ENCODE data around the gene SMIM36. TPM values are rescaled to one million over a fixed set of nuclear protein-coding genes. Genes with fewer than 3 reads are reported as not detected.
"Not testable (repeated sequence)": the region's sequence is repeated elsewhere in the genome, so short reads cannot be mapped to it uniquely, and the experiment has no call there.

SMIM36 gene
- not detected in 2 replicates for total RNA-seq (2014; rRNA removed; shearing (Covaris generic))

GRCh38 chr17:55510986-55511721 is at the start of gene SMIM36:
Gene SMIM36, minus strand, starts transcription at chr17:55511452.
- no peak for DNase-seq (ENCODE audit: low read depth)

GRCh38 chr17:55555772-55556171 is 44.5 kb upstream of the SMIM36 start:
- no peak for DNase-seq (ENCODE audit: low read depth)

- peak; percentile 6 for DNase-seq (ENCODE audit: low read depth)
Observed at GRCh38 chr17:55549140-55549539, 37.9 kb upstream of the SMIM36 start.

- DNase-seq (ENCODE audit: low read depth), result no peak
Observed at GRCh38 chr17:55546991-55547664, 35.9 kb upstream of the SMIM36 start.

- DNase-seq (ENCODE audit: low read depth), result no peak
Observed at GRCh38 chr17:55546481-55546880, 35.2 kb upstream of the SMIM36 start.

GRCh38 chr17:55545806-55546205 is 34.6 kb upstream of the SMIM36 start:
- no peak for DNase-seq (ENCODE audit: low read depth)

- DNase-seq (ENCODE audit: low read depth), result no peak
Observed at GRCh38 chr17:55543709-55544108, 32.5 kb upstream of the SMIM36 start.

GRCh38 chr17:55540414-55541091 is 29.3 kb upstream of the SMIM36 start:
- DNase-seq (ENCODE audit: low read depth), result peak; percentile 46

- DNase-seq (ENCODE audit: low read depth), result no peak
Observed at GRCh38 chr17:55536205-55536604, 25.0 kb upstream of the SMIM36 start.

GRCh38 chr17:55533608-55534007 is 22.4 kb upstream of the SMIM36 start:
- no peak for DNase-seq (ENCODE audit: low read depth)

- no peak for DNase-seq (ENCODE audit: low read depth)
Observed at GRCh38 chr17:55532670-55533069, 21.4 kb upstream of the SMIM36 start.

GRCh38 chr17:55531053-55531728 is 19.9 kb upstream of the SMIM36 start:
- DNase-seq (ENCODE audit: low read depth), result no peak

GRCh38 chr17:55530064-55530463 is 18.8 kb upstream of the SMIM36 start:
- DNase-seq (ENCODE audit: low read depth), result no peak

GRCh38 chr17:55527540-55528118 is 16.4 kb upstream of the SMIM36 start:
- DNase-seq (ENCODE audit: low read depth), result peak; percentile 12

- no peak for DNase-seq (ENCODE audit: low read depth)
Observed at GRCh38 chr17:55524440-55525220, 13.4 kb upstream of the SMIM36 start.

GRCh38 chr17:55523032-55523431 is 11.8 kb upstream of the SMIM36 start:
- not testable (repeated sequence) for DNase-seq (ENCODE audit: low read depth)

GRCh38 chr17:55521186-55521585 is 9.9 kb upstream of the SMIM36 start:
- DNase-seq (ENCODE audit: low read depth), result no peak

GRCh38 chr17:55520402-55520801 is 9.2 kb upstream of the SMIM36 start:
- no peak for DNase-seq (ENCODE audit: low read depth)

GRCh38 chr17:55518510-55518909 is 7.3 kb upstream of the SMIM36 start:
- no peak for DNase-seq (ENCODE audit: low read depth)

GRCh38 chr17:55513885-55514590 is 2.8 kb upstream of the SMIM36 start:
- DNase-seq (ENCODE audit: low read depth), result peak; percentile 48

Data from Daoy (cell line).